Measurements from ENCODE around the gene ZNF148.
"Not testable (repeated sequence)": the region's sequence is repeated elsewhere in the genome, so short reads cannot be mapped to it uniquely, and the experiment has no call there.

Gene ZNF148, protein sequence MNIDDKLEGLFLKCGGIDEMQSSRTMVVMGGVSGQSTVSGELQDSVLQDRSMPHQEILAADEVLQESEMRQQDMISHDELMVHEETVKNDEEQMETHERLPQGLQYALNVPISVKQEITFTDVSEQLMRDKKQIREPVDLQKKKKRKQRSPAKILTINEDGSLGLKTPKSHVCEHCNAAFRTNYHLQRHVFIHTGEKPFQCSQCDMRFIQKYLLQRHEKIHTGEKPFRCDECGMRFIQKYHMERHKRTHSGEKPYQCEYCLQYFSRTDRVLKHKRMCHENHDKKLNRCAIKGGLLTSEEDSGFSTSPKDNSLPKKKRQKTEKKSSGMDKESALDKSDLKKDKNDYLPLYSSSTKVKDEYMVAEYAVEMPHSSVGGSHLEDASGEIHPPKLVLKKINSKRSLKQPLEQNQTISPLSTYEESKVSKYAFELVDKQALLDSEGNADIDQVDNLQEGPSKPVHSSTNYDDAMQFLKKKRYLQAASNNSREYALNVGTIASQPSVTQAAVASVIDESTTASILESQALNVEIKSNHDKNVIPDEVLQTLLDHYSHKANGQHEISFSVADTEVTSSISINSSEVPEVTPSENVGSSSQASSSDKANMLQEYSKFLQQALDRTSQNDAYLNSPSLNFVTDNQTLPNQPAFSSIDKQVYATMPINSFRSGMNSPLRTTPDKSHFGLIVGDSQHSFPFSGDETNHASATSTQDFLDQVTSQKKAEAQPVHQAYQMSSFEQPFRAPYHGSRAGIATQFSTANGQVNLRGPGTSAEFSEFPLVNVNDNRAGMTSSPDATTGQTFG

DNA sequence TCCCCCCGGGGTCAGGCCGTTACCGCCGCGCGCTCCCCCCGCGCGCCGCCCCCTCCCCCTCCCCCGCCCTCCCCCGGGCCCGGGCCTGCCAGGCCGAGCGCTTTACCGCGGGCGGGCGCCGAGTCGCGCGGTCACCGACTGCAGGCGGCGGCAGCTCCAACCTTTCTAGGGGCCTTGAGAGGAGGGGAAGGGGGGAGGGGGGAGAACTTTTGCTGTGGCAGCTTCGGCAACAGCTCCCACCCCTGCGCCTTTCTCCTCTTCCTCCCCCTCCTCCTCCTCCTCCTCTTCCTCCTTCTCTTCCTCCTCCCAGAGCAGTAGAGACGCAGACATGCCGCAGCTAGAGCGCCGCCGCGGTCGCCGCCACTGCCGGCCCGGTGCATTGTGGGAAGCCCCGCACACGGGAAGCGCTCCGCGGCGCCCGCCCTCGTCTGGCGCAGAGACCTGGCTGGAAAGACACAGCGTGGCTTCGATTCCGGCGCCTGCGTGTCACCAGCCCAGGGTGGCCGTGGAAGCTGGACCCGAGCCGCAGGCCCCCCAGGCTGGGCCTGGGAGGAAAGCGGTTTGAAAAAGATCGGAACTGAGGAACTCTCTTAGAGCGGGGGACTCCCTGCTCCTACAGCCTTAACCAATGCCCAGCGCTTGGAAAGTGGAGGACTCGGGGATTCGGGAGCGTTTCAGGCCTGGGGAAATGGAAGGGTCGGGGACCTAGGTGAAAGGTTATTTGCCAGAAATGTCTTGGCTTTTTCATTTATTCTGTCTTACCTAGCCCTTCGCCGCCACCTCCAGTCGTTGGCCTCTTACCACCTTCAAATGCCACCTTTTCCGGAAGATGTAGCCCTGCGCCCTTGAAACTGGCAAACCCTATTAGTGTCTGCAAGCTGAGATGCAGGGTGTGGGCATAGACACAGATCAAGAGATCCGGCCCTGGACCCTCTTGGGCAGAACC is at the start of gene ZNF148:
Gene ZNF148 (minus strand): TSS at position 330 of the 946 bp plus-strand sequence. CDS start 61,685 bp downstream, outside the sequence.
- peak; percentile 92 for DNase-seq

DNA sequence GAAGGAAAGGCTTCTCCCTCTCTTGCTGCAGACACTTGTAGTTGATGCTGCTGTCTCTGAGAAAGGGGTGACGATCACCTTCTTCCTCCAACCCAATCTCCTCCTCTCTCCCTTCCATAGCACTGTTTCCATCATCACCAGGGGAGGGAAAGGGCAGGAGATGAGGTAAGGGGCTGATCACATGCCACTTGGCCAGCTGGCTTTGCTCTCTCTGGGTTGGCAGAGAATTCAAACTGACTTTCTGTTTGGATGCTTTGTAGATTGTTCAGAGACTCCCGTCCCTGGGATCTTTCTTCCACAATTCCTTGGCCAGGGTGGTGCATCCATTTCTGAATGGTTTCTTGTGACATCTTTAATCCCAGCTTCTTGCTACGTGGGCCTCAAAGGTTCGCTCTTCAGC is 43.2 kb upstream of the ZNF148 start:
- DNase-seq: no peak

DNA sequence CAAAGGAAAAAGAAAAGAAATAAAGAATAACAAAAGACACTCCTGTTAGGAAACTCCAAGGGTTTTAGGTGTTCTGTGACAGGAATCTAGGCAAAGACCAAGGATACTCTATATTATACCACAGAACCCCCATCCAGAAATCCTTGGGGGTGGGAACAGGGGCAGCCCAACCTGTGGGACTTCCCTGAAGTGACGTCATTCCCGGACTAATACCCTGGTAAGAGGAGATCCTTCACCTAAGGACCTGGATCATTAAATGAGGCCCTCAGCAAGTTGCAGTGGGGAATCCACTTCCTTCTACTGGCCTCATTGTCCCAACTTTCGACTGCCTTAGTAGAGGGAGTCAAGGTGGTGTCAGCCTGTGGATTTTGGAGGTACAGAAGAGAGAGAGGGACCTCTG is 41.1 kb upstream of the ZNF148 start:
- no peak for DNase-seq

DNA sequence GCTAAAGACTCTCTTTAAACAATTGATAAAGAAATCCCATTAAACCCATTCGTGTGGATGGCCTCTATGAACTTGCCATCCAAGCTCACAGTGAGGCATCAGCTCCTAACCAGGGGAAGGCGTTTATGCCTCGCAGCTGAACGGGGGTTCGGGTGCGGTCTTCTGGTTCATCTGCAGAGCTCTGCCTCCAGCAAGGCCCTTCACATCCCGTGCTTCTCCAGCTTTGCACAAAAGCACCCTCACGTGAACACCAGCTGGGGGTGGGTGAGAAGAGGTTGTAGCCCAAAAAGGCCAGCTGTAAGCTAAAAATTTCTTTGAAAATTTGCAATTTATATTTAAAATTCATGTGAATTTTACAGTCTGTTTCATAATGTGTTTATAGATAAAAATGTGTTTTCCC is 39.5 kb upstream of the ZNF148 start:
- DNase-seq: no peak

DNA sequence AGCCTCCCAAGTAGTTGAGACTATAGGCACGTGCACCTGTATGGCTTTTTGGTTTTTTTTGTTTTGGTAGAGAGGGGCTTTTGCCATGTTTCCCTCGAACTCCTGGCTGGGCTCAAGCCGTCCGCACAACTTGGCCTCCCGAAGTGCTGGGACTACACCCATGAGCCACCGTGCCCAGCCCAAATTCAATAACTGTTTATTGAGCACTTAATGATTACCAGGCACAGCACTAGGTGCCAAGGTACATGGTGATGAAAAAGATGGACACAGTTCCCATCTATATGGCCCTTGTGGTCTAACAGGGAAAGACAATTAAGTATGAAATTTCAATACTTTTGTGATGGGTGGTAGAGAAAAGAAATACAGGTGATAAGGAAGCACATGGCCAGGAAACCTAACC is 35.8 kb upstream of the ZNF148 start:
- DNase-seq: no peak

DNA sequence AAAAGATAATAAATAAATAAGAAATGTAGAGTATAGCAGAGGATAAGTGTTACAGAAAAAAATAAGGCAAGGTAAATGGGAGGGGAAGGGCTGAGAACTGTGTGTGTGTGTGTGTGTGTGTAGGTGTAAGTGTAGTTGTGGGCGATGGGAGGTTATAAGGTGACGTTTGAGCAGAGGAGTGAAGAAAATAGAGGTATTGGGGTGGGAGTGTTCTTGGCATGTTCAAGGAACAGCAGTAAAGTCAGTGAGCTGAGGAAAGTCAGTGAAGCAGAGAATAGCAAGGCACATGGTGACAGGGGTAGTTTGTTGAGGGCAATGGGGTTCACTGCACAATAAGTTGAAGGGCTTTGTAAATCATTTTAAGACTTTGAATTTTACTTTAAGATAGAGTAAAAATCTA is 30.9 kb upstream of the ZNF148 start:
- DNase-seq: no peak

DNA sequence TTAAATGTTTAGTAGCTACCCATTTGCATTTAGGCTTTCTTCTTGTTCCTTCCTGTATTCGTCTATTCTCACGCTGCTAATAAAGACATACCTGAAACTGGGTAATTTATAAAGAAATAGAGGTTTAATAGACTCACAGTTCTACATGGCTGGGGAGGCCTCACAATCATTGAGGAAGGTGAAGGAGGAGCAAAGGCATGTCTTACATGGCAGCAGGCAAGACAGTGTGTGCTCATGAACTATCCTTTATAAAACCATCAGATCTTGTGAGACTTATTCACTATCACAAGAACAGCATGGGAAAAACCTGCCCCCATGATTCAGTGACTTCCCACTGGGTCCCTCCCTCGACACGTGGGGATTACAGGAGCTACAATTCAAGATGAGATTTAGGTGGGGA is 30.4 kb upstream of the ZNF148 start:
- DNase-seq: not testable (repeated sequence)

DNA sequence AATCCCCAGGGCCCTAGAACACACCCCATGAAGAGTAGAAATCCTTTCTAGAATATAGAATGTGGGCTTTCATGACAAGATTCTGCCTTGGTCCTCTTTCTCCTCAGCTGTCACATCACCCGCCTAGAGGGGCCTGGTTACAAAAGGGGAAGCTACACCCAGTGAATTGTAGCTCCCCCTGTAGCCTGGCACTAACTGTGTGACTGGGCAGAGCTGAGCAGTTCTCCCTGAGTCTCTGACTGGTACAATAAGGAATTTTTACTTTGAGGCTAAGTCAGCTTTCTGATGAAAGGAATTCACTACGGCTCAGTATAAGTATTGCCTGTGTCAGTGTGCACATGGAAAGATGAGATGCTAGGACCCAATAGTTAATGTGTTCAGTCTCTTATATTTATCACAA is 28.7 kb upstream of the ZNF148 start:
- no peak for DNase-seq

DNA sequence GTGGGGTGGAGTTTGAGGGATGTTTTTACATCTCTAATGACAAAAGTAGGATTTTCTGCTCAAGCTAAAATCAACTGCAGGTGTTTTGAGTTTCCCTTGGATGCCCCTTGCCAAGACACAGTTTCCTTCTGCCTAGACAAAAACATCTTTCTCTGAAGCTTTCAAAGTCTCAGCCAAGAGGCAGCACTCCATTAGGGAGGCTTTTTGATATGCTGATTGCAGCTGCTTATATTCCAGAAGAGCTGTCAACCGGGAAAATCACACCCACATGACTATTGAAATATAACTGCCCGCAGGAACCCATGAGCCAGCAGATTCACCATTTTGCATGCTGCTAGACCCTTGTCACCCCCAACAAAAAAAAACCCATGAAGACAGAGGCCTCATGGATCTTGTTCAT is 27.5 kb upstream of the ZNF148 start:
- DNase-seq: no peak

DNA sequence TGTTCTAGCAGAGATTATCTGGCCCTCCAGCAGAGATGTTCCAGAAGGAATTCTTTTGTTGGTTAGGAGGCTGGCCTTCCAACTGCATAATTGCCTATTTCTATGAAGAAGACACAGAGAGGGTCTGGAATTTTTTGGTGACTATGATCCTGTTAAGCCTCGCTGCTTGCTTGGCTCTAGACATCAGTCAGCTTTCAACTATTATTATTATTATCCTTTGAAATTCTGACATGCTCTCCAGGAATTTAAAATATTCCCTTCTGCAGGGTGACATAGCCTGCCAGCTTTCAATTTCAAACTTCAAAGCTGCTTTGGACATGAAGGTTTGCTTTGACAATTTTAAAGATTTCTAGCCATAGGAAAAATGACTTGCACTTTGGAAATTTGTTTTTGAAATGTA is 26.3 kb upstream of the ZNF148 start:
- no peak for DNase-seq

DNA sequence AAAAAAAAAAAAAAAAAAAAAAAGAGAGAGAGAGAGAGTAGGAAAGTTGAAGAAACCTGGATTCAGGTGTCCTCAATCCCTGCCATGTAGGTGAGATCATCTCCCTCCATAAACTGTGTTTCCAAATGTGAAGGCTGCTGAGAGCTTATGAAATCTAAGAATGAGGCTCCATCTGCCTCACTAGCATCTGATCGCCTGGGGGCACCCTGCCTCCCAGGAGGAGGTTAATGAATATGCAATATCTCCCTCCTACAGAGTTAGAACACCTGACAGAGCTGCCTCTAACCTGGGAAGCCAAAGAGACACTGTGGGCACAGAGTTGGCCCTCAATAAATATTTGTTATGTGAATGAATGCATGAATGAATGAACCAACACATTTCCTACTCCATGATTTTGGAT is 23.8 kb upstream of the ZNF148 start:
- DNase-seq: no peak

DNA sequence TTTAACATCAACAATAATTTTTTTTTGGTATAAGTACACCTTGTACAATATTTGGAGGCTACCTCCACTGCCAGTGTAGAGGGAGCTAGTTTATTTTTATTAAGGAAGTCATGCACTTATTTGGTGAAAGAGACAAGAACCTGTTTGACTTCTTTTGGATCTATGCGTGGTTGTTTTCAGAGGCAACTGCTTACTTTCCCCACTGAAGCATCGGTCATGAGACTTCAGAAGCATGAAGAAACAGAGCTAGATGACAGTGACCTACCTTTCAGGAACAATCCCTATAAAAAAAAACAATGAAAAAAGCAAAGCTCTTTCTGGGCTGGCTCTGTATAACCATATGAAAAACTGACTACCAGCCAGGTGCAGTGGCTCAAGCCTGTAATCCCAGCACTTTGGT is 20.0 kb upstream of the ZNF148 start:
- DNase-seq: no peak

DNA sequence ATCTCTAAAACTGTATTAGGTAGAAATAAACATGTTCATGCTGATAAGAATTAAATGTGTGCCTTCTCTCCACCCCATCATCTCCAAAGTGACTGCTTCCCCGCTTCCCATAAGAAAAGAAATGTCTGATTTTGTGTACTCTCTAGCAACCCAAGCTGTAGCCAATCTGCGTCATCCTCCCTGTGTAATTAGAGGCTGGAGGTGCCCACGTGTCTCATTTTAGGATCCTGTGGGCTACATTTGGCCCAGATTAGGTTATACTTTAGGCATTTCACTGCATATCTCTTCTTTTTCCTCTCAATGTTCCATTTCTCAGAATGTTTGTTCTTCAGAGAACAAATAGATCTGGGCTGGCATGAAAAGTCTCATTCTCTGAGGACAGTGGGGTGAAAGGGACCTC is 19.3 kb upstream of the ZNF148 start:
- no peak for DNase-seq

DNA sequence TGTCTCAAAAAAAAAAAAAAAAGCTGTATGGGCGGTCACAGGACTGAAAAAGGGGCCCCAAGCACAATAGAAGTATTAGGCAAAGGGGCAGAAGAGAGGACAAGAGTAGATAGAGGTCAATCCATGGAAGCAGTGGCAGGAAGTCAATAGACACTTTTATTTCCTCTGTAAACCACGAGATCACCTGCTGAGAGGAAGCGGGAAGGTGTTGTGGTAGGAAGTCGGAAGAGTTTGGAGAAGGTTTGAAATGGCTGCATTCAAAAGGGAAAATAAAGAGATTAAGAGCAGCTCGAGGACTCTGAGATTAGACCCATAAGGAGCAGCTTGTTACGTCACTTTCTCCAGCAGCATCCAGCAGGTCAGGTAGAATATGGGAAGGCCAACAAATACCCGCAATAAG is 14.2 kb upstream of the ZNF148 start:
- no peak for DNase-seq

DNA sequence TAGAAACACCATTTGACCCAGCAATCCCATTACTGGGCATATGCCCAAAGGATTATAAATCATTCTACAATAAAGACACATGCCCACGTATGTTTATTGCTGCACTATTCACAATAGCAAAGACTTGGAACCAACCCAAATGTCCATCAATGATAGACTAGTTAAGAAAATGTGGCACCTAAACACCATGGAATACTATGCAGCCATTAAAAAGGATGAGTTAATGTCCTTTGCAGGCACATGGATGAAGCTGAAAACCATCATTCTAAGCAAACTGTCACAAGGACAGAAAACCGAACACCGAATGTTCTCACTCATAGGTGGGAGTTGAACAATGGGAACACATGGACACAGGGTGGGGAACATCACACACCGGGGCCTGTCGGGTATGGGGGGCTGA is 13.2 kb upstream of the ZNF148 start:
- DNase-seq: not testable (repeated sequence)

DNA sequence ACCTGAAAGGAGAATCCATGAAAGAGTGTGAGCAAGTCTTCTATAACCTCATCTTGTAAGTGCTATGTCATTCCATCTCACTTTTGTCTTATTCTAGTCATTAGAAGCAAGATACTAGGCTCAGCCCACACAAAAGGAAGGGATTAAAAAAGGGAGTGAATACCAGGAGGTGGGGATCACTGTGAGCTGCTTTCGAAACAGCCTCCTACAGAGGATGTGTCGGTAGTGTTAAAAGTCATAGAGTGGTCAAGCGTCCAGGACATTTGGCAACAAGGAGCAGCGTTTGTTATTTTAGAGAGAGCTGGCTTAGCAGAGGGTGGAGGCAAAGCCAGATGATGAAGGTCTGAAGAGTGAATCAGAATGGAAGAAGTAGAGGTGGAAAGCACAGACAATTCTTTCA is 11.7 kb upstream of the ZNF148 start:
- DNase-seq: no peak

DNA sequence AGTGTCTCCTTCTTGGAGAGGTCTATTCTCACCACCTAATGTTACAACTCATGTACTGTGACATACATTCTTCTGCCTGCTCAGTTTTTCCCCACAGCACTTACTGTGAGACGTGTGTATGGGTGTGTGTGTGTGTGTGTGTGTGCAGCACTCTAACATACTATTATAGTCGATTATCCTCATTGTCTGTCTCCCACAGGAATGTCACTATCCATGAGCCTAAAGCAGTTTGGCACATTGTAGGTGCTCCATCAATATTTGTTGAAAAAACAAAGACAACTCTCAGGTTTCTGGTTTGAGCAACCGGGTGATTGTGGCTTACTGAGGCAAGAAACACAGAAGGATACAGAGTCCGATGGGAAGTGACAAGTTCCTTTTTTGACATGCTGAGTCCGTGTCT is 8.6 kb upstream of the ZNF148 start:
- DNase-seq: no peak

DNA sequence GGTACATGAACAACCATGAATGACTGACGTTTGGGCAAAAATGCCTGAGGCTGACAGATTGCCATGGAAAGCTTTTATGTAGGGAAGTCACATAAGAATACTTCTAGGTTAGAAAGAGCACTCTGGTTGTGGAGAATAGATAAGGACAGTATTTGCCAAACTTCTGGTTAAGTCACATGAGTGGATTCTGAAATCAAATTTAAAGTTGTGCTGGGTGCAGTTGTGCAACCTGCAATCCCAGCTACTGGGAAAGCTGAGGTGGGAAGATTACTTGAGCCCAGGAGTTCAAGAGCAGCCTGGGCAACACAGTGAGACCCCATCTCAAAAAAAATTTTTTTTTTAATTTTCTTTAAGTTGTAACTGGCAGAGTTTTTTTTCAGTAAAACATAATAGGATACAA is 7.2 kb upstream of the ZNF148 start:
- no peak for DNase-seq

DNA sequence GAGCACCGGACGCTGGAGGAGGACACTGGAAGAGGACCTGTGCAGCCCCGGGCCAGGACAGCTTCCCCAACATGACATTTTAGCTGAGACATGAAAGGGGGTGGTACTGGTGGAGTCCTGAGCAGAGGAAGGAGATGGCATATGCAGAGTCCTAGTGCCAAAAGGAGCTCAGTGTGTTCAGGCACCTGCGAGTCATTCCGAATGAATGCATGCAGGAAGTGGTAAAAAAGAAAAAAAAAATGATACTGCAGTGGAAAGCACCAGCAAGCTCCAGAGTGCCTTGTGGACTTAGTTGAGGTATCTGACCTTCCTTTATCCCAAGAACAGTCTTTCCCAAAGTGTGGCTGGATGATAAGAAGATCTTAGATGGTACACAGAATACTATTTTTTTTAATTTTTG is 6.6 kb upstream of the ZNF148 start:
- no peak for DNase-seq

DNA sequence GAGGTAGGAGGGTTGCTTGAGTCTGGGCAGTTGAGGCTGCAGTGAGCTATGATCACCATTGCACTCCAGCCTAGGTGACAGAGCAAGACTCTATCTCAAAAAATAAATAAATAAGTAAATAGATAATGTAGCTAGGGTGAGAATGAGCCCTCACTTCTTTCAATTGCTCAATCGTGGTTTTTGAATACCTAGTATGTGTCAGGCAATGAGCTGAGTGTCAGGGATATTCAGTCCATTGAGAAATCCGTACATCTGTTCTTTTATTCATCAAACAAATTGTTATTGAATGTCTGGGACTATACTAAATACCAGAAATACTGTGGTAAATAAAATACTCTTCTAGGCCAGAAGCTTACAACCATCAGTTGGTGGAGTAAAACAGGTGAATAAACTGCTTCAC is 6.2 kb upstream of the ZNF148 start:
- DNase-seq: no peak

DNA sequence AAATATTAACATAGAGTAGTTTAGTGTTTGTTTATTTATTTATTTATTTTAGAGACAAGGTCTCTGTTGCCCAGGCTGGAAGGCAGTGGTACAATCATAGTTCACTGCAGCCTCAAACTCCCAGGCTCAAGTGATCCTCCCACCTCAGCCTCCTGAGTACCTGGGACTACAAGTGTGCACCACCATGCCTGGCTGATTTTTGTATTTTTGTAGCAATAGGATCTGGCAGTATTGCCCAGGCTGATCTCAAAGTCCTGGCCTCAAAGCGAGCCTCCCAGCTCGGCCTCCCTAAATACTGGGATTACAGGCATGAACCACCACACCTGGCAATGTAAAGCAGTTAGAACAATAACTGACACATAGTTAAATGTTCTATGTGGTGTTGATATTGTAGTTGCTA is 4.4 kb upstream of the ZNF148 start:
- no peak for DNase-seq

DNA sequence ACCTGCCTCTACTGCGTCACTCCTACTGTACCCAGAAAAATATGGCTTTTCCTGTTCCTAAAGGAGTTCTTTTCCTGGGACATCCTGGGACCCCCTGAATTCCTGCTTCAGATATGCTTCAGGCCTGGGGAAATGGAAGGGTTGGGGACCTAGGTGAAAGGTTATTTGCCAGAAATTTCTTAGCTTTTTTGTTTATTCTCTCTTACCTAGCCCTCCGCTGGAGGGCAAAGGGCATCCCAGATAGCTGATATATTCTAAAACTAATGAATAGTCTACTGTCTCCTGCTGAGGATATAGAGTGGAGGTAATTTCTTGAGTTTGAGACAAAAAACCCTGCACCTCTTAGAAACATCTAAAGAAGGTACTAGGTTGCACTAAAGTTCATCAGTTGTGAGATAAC is 3.6 kb upstream of the ZNF148 start:
- no peak for DNase-seq

DNA sequence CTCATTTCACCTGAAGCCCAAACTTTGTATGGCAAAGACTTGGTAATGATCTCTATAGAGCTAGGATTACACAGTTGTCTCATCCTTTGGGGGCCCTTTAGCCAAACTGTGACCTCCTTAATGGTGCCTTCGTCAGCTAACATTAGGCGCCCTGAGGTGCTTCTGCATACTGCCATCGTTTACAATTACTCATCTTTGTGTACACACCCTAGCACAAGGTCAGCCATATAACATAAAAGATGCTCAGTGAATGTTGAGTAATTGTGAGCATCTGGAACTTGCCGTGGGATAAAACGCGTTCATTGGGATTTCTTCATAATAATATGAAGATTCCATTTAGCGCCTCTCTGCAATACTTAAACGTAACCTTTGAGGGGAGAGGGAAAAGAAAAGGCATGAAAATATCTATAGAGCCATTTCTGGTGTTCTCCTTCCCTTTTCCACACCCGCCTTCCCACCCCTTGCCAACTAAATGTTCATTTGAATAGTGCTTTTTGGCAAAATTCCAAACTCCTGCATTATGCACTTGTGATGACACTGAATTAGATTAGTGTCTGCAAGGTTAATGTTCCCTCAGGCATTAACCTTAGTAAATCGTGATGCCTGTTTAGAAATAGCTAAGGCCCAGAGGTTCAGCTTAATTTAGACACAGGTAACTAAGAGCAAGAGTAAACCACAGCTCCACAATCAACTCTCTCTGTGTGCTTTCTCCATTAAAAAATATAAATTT is 990 bp upstream of the ZNF148 start:
- DNase-seq: no peak

All from activated T-cell treated with anti-CD3 and anti-CD28 coated beads, Interleukin-2, amount 50 U/mL, for 1 hour (primary cell).